Bone marrow (tissue), 2 donors: Measurements from ENCODE around the gene B3GAT1.
"Not testable (repeated sequence)": the region's sequence is repeated elsewhere in the genome, so short reads cannot be mapped to it uniquely, and the experiment has no call there.

Experiments used
- DNase-seq, 2 donors: peaks; one replicate each; lab custom pipeline; 2025; lab: John Stamatoyannopoulos, UW

The B3GAT1 gene

DNA sequence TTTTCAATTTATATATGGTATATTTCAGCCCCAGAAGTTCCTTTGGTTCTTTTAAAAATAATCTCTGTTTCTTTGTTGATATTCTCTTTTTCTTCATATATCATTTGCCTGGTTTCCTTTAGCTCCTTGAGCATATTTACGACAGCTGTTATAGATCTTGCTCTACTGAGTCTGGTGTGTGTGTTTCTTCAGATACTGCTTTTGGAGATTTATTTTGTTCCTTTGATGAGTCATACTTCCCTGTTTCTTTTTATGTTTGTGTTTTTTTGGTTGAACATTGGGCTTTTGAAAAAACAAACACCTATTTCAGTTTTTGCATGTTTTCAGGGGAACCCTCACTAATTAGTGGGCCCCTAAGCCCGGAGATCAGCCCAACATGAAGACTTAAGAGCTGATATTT lies 56.9 kb downstream of the B3GAT1 start:
- DNase-seq = no peak

GRCh38 chr11:134352111-134352510 lies 59.9 kb downstream of the B3GAT1 start:
- no peak for DNase-seq

DNA sequence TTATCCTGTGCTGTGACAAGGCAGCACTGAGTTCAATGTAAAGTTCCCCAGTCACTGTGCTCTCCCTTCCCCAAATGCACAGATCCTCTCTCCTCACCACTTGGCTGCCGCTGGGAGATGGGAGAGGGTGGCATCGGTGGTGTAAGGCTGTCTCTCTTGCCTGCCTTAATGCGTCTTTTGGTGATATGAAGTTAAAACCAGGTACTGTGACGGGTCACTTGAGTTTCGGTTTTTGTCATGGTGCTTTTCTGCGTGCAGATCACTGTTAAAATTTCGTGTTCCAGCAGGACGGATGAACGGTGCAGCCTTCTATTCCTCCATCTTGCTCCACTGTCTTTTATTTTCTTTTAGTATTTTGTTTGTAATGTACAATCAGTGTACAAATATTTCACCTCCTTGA lies 61.7 kb downstream of the B3GAT1 start:
- no peak for DNase-seq

DNA sequence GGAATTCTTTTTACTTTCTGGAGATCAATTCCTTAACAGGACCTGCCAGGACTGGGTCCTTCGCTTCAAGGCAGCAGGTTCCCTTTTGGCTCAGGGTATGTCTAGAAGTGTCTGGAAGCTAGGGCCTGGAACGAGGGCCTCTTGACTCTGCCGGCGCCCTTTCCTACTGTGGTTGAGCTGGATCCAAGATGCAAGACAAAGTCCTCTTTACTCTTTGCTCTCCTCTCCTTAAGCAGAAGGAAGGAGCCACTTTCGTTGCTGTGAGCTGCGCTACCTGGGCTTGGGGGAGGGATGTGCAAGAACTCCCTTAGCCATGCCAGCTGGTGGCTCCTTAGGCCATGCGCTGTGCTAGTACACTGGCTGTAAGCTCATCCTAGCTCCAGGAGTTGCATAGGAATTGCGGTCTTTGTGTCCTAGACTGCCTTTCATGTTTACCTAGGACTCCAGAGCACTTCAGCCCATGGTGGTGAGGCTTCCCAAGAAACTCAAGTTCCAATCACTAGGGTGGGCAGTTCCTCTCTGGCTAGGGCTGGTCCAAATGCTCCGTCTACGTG lies 62.2 kb downstream of the B3GAT1 start:
- DNase-seq = no peak

GRCh38 chr11:134349109-134349801 lies 62.8 kb downstream of the B3GAT1 start:
- no peak for DNase-seq

DNA sequence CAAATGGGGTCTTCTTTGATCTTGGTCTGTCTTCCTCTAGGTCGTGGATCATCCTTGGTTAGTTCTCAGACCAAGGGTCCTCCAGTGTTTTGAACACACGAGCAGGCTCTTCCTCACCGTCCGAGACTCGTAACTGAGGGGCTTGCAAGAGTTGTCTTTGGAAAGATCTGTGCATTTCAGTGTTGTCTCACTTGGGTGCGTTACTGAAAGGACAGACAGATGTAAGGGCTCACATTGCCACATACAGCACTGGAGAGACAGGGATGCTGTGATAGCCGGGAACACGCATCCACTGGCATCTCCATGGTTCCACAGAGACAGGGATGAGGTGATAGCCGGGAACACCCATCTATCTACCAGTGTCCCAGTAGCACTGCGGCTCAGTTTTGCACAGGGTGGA lies 64.6 kb downstream of the B3GAT1 start:
- DNase-seq = no peak

DNA sequence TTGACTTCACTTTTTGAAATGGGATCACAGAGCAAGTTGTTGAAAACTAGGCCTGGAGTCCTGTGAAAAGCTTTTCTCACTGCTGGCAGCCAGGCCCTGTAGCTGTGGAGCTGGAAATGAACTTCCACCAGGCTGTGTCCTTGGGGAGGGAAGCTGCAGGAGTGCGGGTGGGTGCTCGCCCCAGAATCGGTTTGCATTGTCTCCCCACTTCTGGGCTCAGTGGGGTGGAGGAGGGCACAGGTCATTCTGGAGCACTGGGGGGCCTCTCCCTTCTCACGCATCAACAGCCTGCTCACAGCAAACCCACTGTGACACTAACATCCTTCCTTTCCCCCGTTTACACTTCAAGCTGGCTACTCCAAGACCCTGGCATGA lies 65.1 kb downstream of the B3GAT1 start:
- no peak for DNase-seq

DNA sequence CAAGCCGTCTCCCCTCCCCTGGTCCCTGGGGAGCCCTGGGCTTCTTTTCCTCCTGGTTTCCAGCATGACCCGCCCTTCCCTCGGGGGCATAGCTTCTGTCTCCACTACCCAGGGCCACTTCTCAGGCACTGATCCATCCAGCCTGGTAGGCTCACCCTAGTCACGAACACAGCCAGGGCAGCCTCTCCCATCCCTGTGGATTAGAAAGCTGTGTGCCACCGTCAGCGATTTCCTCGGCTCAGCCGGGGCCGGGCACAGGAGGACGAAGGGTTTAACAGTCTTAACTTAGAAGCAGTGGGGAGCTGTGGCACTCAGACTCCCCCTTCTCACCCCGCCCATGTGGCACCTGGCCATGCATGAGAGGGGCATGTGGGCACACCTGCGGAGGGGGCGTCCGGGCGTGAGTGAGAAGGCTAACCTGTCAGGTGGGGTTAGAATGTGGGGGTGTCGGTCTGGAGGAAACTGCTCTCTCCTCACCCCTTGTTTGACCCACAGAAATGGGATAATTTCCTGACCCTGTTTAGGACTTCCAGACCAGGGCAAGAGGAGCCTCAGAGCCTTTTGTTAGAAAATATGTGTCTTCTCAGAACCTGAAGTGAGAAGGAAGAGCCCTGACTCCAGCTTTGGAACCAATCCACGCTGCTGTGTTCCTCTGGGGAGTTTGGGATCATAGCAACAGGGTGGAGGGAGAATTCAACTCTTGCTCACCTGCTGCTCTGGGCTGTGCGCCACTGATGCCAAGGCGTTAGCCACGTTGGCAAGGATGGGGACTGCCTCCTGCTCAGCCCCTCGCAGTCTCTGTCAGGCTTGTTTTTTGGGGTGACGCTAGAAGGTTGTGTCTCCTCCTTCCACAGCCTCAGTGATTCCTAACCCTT lies 65.7 kb downstream of the B3GAT1 start:
- DNase-seq = no peak

DNA sequence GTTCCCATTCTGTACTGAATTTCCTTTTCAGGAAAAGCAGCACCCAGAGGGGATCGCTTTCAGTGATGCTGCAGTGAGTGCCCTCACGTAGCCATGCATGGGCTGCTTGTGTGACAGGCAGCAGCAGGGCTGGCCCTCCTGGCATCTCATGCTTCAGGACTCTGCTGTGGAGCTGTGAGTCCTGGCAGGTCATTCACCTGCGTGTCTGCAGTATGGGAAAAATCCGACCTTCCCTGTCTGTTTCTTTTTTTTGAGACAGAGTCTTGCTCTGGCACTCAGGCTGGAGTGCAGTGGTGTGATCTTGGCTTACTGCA lies 66.8 kb downstream of the B3GAT1 start:
- no peak for DNase-seq

DNA sequence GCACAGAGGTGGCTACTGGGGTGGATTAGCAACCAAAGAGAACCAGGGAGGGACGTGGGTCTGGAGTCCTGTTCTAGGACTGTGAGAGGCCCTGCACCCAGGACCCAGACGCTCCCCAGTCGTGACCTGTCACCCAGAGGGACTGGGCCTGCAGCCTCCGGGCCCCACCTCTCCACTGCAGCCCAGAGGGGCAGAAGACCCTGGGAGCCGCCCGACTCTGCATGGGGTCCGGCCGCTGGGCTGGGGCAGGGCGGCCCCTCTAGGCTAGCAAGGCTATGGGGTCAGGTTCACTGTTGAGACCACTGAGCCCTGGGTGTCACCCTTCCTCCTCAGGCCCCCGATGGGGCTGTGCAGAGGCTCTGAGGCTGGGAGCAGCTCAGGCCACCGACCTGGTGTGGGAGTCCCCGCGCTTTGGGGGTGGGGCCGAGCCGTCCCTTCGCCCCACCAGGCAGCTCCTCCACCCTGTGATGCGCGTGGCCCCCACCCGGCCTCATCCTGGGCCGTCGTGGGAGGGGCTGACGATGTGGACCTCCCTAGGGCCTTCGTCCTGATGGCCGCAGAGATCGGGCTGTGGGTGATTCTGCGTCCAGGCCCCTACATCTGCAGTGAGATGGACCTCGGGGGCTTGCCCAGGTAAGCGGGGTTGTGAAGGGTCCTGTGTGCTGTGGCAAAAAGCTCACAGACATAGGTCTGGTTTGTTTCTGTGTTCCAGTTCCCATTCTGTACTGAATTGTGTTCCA lies 67.4 kb downstream of the B3GAT1 start:
- DNase-seq = not testable (repeated sequence)

DNA sequence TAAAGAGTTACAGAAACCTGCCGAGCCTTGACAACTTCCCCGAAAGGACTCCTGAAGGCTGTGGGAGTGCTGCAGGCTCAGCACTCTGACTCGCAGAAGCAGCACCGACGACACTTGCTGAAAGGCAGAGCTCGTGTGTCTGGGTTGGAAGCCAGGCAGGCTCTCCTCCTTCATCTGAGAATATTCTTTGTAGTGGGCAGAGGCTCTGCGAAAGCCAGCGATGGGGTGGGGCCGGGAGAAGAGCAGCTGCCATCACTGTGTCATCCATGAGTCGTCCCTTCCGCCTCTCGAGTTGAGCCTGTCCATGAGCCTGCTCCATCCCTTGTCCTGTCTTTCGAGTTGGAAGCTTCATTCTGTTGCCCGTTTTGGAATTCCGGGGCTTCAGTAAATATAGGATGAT lies 68.4 kb downstream of the B3GAT1 start:
- no peak for DNase-seq

- DNase-seq = no peak
Measured at GRCh38 chr11:134342572-134343340, 69.3 kb downstream of the B3GAT1 start.

- no peak for DNase-seq
Measured at GRCh38 chr11:134341805-134342571, 70.1 kb downstream of the B3GAT1 start.

- DNase-seq = no peak
Measured at GRCh38 chr11:134340354-134340964, 71.6 kb downstream of the B3GAT1 start.

GRCh38 chr11:134339756-134340155 lies 72.3 kb downstream of the B3GAT1 start:
- no peak for DNase-seq

DNA sequence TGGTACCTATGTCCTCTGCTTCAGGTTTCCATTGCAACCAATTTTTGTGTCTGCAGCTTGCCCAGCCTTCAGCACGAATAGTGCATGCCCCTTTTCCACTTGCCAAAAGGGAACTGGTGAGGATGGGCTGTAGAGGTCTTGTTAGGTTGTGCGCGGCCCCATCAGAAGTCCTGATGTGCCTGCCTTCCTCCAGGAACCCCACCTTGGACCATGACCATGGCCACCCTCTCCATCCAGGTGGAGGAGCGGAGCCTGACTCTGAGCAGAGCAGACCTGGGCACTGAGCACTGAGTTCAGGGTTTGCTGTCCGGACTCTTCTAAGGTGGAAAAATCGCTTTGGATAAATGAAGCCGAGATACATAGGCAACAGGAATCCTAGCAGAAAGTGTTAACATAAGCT lies 73.4 kb downstream of the B3GAT1 start:
- no peak for DNase-seq

GRCh38 chr11:134338068-134338467 lies 74.0 kb downstream of the B3GAT1 start:
- no peak for DNase-seq

- no peak for DNase-seq
Measured at GRCh38 chr11:134337051-134337450, 75.0 kb downstream of the B3GAT1 start.

DNA sequence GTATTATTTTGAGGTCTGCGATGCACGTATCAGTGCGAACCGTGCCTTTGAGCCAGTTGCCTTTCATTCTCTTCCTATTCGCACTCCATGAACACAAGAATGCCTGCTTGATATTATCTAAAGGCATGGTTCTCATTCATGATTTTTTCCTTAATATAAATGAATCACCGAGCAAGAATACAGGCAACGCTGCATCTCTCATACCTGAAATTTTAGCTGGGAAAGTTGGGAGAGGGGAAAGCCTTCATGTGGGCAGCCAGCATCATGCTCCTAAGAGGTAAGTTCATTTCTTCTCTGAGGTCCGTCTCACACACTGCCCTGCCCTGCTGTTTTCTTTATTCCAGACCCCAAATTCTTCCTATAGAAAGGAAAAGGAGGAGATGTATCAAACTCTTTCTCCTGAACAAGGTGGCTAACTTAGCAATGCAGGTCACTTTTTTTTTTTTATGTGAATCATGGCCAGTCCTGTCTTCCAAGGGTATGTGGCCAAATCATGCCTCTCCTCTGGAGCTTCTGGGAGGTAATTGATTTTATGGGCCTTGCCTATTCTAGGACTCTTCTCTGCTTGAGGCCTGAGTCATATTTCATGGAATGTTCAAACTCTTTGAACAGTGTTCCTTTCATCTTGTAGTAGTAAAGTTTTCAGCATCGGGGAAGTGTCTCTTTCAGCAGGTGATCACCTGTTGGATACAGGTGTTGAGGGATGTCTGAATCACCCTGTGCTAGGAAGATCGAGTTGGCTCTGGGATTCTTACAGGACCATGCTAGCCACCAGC lies 77.1 kb downstream of the B3GAT1 start:
- DNase-seq = no peak

DNA sequence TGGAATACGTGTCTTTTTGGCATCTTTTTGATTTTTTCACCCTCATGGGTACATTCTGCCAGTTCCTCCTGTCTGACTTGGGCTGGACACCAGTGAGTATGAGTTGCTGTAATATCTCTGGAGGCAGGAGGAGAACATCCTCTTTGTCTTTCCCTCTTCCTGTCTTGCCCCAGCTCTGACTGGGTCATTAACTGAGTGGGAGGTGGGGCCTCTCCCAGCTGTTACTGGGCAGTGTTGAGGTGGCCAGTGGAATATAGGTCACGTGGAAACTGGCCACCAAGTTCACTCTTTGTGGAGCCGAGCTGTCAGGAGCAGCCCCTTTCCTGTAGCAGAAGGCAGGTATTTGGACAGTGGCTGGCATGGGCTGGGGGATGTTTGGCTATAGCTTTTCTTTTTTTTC lies 78.1 kb downstream of the B3GAT1 start:
- DNase-seq = no peak
